Measurements from ENCODE around the gene BANF2. TPM values are rescaled to one million over a fixed set of nuclear protein-coding genes. Genes with fewer than 3 reads are reported as not detected.

BANF2 gene
- total and polyA plus RNA-seq, 2 of the 13 experiments (the other 11 are each of a cell fraction or from before 2014, with no cell fraction given), result 0.35 TPM; not detected in 1

GRCh38 chr20:17660667-17661066 is 39.1 kb upstream of the BANF2 start (continued):
- TF ChIP-seq ZNF180 (CRISPR knock-in tag; IDR thresholded peaks at IDR 0.05; ENCODE audit: borderline replicate concordance, low read depth) (peak; percentile 93; the same call in 1 of the 2 replicates), CEBPG (CRISPR knock-in tag; IDR thresholded peaks at IDR 0.05) (peak; percentile 21; the same call in 1 of the 2 replicates), SSRP1 (CRISPR knock-in tag; IDR thresholded peaks at IDR 0.05) (peak; percentile 53; the same call in 1 of the 2 replicates), NR2F1 (CRISPR knock-in tag; IDR thresholded peaks at IDR 0.05) (peak in 1 of 2 experiments; percentile 37; a peak in 1 of 4 replicates)

GRCh38 chr20:17661121-17661744 is 38.5 kb upstream of the BANF2 start:
- ChIA-PET CTCF (ENCODE audit: low intra/inter-chr PET ratio, low total read pairs) (no interaction called here), POLR2A (interaction anchor here (1.8 kb wide), 1 partner anchor 19 kb away, joined by 4 read pairs; no protein-coding TSS in a partner anchor)
- Histone ChIP-seq H3K4me3 (replicated peaks in 1 of 3; ENCODE audit: insufficient read depth in 1 of 3, low read depth in 2 of 3, low read length in 3 of 3) (no peak overlapping the region), H3K9me3 (ENCODE audit: low read length) (no peaks in the 10 kb centered on the region), H3K36me3 (replicated peaks in 1 of 2; ENCODE audit: control insufficient read depth in 1 of 2, insufficient read depth in 2 of 2, low read length in 2 of 2) (peaks cover 40 to 68% of the 10 kb centered on the region in 2 experiments), H2AFZ (ENCODE audit: low read length) (no peak overlapping the region), H3K9ac (ENCODE audit: insufficient read depth, low read depth, low read length) (no peak overlapping the region), H4K20me1 (ENCODE audit: insufficient read depth, low read length) (peaks cover 93% of the 10 kb centered on the region), H3K79me2 (ENCODE audit: insufficient read depth, low read length) (peaks cover 86% of the 10 kb centered on the region), H3K27ac (ENCODE audit: extremely low read length, insufficient read depth, low read length) (peak overlapping the region; percentile 53), H3K27me3 (ENCODE audit: control insufficient read depth in 1 of 2, insufficient read depth in 2 of 2, low read length in 2 of 2) (no peaks in the 10 kb centered on the region), H3K4me1 (ENCODE audit: insufficient read depth, low read length) (peaks cover 58% of the 10 kb centered on the region), H3K4me2 (ENCODE audit: low read depth, low read length) (peak overlapping the region; percentile 46)
- WGBS (ENCODE audit: low lambda C conversion rate), result 8% methylated on average over 5 of the region's 5 CpGs
- DNase-seq (ENCODE audit: low spot score), result peak; percentile 83
- in situ Hi-C loops (cut with HindIII; ENCODE audit: extremely low pct_ligation_motif_present, low pct_unique_long_range_greater_than_20kb), result no loop called here
- BruUV-seq (replicated peaks), result no TSS peak
- FAIRE-seq, result peak; percentile 81
- intact Hi-C loops (cut with micrococcal nuclease; ENCODE audit: unreplicated experiment), result no loop called here
- ATAC-seq, result peak; percentile 73
- TF ChIP-seq MLLT10 (CRISPR knock-in tag; IDR thresholded peaks at IDR 0.05) (0 out of 2 replicates have a peak, but pooled peaks have one; percentile 13), SIX1 (CRISPR knock-in tag; IDR thresholded peaks at IDR 0.05; ENCODE audit: borderline replicate concordance) (no peak), NONO (IDR thresholded peaks at IDR 0.05) (no peak), NONO (CRISPR knock-in tag; conservative IDR thresholded peaks at IDR 0.05) (0 out of 2 replicates have a peak, but pooled peaks have one; percentile 35), HNRNPK (IDR thresholded peaks at IDR 0.05; ENCODE audit: low read depth, low read length, poor library complexity, severe bottlenecking) (no peak), KDM3A (CRISPR knock-in tag; IDR thresholded peaks at IDR 0.05; ENCODE audit: low read depth) (no peak), LCORL (IDR thresholded peaks at IDR 0.05) (no peak), LCORL (CRISPR knock-in tag; IDR thresholded peaks at IDR 0.05) (peak; percentile 90), ZNF580 (CRISPR knock-in tag; IDR thresholded peaks at IDR 0.05; ENCODE audit: borderline replicate concordance, low read depth) (no peak), MEIS2 (CRISPR knock-in tag; IDR thresholded peaks at IDR 0.05) (no peak), ZNF746 (CRISPR knock-in tag; IDR thresholded peaks at IDR 0.05) (peak; percentile 49; the same call in 1 of the 2 replicates), RBFOX2 (IDR thresholded peaks at IDR 0.05; ENCODE audit: low read depth, low read length) (no peak), ZNF432 (CRISPR knock-in tag; IDR thresholded peaks at IDR 0.05; ENCODE audit: borderline replicate concordance) (no peak), SP5 (CRISPR knock-in tag; IDR thresholded peaks at IDR 0.05; ENCODE audit: borderline replicate concordance, low read depth) (0 out of 2 replicates have a peak, but pooled peaks have one; percentile 11), TOPORS (CRISPR knock-in tag; IDR thresholded peaks at IDR 0.05) (no peak), MLX (CRISPR knock-in tag; IDR thresholded peaks at IDR 0.05) (no peak), SMC3 (IDR thresholded peaks at IDR 0.05; ENCODE audit: low read length) (no peak), BCL6 (CRISPR knock-in tag; IDR thresholded peaks at IDR 0.05) (peak; percentile 79; the same call in 1 of the 2 replicates), ZNF691 (CRISPR knock-in tag; IDR thresholded peaks at IDR 0.05; ENCODE audit: borderline replicate concordance, low read depth) (peak; percentile 46; the same call in 1 of the 2 replicates)

Data from HepG2 (cell line).